GM18508 (cell line): Measurements from ENCODE around the gene MTCH2.

Experiments
- ATAC-seq: cut with Tn5 transposase; IDR thresholded peaks from one replicate; pipeline ENCODE4 v1.9.1; 2021; ENCODE audit warnings: moderate number of reproducible peaks; ENCODE audit not compliant: insufficient read depth, unreplicated experiment

Gene MTCH2

DNA sequence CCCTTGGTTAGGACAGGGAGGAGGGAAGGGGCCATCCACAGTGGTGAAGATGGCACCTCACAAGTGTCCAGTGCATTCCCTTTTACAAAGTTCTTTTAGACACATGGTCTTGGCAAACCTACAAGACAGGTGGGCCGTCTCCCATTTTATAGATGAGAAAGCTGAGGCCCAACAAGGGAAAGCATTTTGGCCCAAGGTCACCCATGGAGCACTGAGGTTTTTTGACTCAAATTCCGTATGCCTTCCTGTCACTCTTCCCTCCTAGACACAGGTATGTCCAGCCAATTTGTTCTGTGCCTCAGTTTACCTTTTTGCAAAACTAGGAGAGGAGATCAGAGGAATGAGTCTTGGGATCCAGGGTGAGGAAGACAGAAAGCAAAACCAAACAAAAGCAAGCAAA is 49.4 kb downstream of the MTCH2 start:
- ATAC-seq, result no peak

GRCh38 chr11:47592251-47592650 is 50.1 kb downstream of the MTCH2 start:
- ATAC-seq, result no peak

GRCh38 chr11:47591764-47592163 is 50.6 kb downstream of the MTCH2 start:
- no peak for ATAC-seq

DNA sequence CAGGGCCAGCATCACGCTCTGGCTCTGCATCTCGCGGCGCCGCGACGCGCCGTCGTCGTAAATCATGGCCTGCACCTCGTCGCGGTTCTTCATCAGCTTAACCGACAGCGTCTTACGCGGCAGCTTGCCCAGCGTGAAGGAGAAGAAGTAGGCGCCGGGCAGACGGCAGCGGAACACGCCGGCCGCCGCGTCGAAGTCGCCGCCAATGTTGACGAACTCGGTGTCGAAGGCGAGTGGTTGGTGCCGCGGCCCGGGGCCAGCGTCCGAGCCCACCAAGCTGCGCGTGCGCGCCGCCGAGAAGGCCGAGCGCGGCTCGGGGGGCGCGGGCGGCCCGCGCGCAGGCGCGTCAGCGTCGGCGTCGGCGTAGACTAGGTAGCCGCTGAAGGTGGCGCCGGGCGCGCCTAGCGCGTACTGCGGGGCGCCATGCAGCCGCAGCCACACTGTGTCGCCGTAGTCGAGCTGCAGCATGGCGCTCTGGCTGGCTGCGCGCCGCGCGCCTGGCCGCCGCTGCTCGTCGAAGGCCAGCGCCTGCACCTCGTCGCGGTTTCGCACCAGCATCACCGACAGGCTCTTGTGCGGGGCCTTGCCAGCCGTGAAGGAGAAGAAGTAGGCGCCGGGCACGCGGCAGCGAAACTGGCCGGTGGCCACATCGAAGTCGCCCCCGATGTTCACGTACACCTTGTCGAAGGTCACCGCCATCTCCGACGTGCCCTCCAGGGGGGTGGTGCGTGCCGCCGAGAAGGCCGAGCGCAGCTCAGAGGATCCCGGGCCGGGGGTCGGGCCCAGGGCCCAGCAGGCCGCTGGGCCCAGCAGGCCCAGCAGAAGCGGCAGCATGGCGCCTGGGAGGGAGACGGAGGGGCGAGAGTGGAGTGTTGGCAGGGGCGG is 52.1 kb downstream of the MTCH2 start:
- no peak for ATAC-seq

GRCh38 chr11:47589584-47589976 is 52.8 kb downstream of the MTCH2 start:
- ATAC-seq, result no peak

GRCh38 chr11:47589118-47589517 is 53.2 kb downstream of the MTCH2 start:
- ATAC-seq, result no peak

GRCh38 chr11:47587723-47588326 is 54.5 kb downstream of the MTCH2 start:
- ATAC-seq, result no peak

DNA sequence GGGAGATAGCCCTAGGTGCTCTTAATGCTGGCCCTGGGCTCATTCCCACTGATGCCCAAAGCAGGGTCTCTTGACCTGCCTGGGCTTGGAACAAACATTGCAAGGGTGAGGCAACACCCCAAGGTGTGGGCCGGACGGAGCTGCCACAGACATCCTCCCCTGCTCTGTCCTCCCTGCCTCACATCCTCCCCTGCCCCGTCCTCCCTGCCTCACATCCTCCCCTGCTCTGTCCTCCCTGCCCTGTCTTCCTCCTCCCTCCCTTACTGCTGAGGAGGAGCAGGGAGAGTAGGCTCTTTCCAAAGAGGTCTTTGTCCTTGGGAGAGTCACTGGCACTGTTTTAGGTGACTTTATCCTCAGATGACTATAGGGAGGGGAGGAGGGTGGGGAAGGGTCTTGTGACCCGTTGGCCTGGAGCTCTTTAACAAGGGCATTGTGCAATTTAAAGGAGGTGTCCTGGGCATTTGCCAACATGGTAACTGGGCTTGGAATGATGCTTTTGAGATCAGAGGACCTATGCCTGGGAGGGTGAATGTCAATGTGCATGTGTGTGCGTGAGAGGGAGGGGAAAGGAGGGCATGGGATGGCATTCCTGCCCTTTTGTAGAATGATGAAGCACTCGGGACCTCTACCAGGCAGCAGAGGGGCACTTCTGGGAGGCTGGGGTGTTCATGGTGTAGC is 55.2 kb downstream of the MTCH2 start:
- ATAC-seq, result no peak

DNA sequence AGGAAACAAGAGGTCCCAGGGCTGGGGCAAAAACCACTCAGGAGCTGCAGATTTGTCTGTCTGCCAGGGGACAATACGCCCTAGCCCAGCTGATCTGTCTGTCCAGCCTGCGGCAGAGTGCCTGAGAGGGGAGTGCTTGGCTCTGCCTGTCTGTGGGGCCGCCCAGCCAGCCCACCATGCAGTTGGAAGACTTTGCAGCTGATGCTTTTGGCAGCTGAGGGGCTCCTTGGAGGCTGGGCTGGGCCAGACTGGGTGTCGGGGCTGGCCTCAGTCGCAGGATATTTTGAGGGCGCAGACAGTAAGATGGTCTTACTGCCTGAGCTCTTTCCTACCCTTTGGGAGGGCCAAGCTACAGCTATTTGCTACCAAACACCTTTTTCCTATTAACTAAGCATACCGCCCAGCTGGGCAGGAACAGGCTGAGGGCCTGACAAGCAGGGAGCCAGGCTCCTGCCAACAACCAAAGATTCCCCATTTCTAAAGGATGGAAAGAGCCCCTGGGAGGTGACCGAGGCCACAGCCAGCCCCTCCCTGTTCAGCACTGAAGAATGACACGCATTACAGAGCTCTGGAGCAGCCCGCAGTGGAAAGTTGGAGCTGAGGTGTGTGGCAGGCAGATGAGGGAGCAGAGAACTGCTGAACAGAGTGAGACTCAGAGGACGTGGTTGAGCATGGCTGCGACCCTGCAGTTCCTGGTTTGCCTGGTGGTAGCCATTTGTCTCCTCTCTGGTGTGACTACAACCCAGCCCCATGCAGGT is 56.1 kb downstream of the MTCH2 start, which contains the start of gene FAM180B:
TSS of gene FAM180B (plus strand) at position 581 of the 758 bp plus-strand sequence. CDS start at position 672, 91 bp downstream.
- no peak for ATAC-seq

GRCh38 chr11:47583844-47584243 is 58.5 kb downstream of the MTCH2 start:
- ATAC-seq, result no peak

DNA sequence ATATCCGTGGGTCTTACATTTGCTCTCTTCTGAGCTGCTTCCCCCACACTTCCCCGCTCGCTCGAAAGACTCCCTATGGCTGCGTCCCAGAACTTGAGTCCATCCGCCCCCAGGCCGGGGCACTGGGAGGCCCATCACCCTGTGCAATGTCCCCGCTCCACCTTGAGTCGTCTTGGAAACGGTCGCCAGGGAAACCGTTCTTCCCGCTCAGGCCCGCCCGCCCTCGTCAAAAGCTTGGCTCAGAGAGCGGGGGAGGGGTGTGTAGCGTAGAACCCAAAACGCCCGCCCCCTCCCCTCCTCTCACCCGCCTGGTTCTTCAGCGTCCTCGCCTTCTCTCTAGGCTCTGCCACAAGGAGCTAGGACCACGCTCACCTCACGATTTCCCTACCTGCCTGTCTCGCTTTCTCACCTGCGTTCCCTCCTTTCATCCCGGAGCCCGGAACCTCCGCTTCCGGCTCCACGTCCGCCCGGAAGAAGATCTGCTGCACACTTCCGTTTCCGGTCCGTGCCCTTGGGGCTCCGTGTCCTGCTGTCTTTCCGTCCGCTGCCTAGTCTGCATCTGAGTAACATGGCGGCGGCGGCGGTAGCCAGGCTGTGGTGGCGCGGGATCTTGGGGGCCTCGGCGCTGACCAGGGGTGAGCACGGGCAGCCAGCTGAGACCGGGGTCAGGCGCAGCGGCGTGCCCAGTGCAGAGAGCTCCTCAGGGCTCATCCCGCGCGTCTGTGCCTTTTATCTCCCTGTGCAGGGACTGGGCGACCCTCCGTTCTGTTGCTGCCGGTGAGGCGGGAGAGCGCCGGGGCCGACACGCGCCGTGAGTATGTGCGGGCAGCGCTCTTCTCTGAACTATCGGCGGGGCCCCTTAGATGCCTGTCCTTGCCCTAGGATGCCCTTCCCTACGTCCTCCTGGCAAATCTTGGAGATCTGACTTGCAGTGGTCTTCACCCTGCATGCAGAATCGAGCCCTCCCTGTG is 63.5 kb downstream of the MTCH2 start, which contains the start of the genes KBTBD4 and NDUFS3:
TSS of gene KBTBD4 (minus strand) at position 447 of the 971 bp plus-strand sequence. CDS start at position 428, 19 bp downstream.
TSS of gene NDUFS3 (plus strand) at position 551 of the 971 bp plus-strand sequence. CDS start at position 569, 18 bp downstream.
- ATAC-seq, result peak; percentile 77

- no peak for ATAC-seq
Observed at GRCh38 chr11:47577460-47578041, 64.8 kb downstream of the MTCH2 start.

GRCh38 chr11:47573321-47573720 is 69.0 kb downstream of the MTCH2 start:
- ATAC-seq, result no peak

- no peak for ATAC-seq
Observed at GRCh38 chr11:47572715-47573255, 69.6 kb downstream of the MTCH2 start.

GRCh38 chr11:47571895-47572294 is 70.5 kb downstream of the MTCH2 start:
- no peak for ATAC-seq

- ATAC-seq, result no peak
Observed at GRCh38 chr11:47571357-47571729, 71.0 kb downstream of the MTCH2 start.

DNA sequence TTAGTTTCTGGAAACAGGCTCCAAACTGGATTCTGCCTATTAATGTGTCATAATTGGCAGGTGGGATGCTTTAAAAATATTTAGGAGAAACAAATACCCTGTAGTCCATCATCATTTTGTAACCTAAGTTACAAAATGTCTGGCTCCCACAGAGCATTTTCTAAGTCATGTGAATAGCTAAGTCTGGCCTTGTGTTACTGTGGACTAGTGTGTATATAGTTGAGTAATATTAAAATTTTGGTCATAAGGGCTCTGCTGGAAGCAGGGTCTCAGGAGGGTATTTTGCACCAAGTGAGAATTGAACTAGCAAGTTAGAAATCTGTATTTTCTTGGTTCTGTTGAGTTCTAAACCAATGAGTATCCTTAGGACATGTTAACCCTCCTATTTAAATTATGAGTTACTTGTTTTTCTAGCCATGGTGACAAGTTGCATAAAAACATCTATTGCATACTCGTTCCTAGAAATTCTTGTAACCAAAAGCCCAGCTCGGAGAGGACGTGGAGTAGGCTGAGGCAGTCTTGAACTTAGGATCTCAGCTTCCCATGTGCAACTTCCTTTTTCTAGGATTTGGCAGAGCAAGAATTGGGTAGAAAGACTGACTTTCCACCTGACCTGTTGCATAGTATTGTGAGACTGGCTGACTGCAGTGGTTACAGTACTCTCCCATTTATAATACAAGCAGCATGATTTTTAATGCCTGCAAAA is 71.6 kb downstream of the MTCH2 start:
- no peak for ATAC-seq

- no peak for ATAC-seq
Observed at GRCh38 chr11:47569646-47570045, 72.7 kb downstream of the MTCH2 start.
